ENCODE data around the gene LAMP5. TPM values are rescaled to one million over a fixed set of nuclear protein-coding genes. Genes with fewer than 3 reads are reported as not detected.

LAMP5 gene
- total RNA-seq, 1 experiment from 2014 or later, result not detected

DNA sequence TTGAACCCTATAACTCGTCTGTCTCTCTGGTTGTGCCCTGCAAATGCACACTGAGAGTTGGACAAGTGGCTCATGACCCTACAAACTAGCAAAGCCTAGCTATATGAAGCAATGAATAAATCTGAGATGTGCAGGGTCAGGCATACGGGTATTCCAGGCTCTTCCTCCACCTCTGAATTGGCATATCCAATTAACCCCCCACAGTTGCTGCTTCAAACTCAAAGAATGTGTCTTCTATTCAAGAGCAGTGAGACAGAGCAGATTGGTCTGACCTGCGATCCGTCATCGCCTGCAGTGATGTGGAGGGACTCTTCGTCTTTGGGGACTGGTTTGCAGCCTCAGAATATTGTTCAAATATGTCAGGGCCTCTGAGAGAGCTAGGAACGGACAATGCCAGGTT is 59.8 kb downstream of the LAMP5 start:
- Histone ChIP-seq H3K9me2 (replicated peaks; ENCODE audit: insufficient read depth, low read length) (no peaks in the 10 kb centered on the region), H3K36me3 (ENCODE audit: insufficient read depth, low read length) (no peaks in the 10 kb centered on the region), H3K4me1 (ENCODE audit: low read length) (no peaks in the 10 kb centered on the region), H3K79me2 (ENCODE audit: low read length) (no peaks in the 10 kb centered on the region), H3K9me3 (ENCODE audit: low read length) (no peaks in the 10 kb centered on the region), H3K9ac (ENCODE audit: low read length) (no peak overlapping the region), H3K27me3 (ENCODE audit: low read length) (no peaks in the 10 kb centered on the region), H2AFZ (ENCODE audit: low read length) (no peak overlapping the region), H3K4me3 (ENCODE audit: low read length) (no peak overlapping the region), H4K20me1 (ENCODE audit: insufficient read depth, low read depth, low read length) (no peaks in the 10 kb centered on the region), H3K4me2 (ENCODE audit: low read depth, low read length, poor library complexity, severe bottlenecking) (no peak overlapping the region), H3K27ac (ENCODE audit: low read length) (no peak overlapping the region)
- no peak for DNase-seq

DNA sequence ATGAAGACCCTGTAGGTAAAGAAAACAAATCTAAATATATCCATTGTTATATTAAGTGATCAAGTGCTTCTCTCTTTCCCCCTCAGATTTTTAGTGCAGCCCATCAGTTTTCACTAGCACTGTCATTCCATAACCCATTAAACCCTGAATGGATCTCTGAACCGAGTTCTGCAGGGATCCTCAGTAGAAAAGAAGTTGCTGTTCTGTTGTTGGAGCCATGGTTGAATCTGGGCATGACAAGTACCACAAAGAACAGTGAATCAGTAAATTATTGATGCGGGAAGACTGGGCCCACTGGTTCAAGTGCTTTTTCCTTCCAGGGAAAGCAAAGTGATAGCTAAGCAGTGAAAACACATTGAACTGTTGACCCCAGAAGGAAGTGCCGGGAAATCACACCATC is 60.4 kb downstream of the LAMP5 start:
- Histone ChIP-seq H3K4me3 (ENCODE audit: low read length) (no peak overlapping the region), H3K36me3 (ENCODE audit: insufficient read depth, low read length) (no peaks in the 10 kb centered on the region), H3K4me1 (ENCODE audit: low read length) (no peaks in the 10 kb centered on the region), H3K27ac (ENCODE audit: low read length) (no peak overlapping the region), H3K9me3 (ENCODE audit: low read length) (no peaks in the 10 kb centered on the region), H3K9ac (ENCODE audit: low read length) (no peak overlapping the region), H3K4me2 (ENCODE audit: low read depth, low read length, poor library complexity, severe bottlenecking) (no peak overlapping the region), H3K79me2 (ENCODE audit: low read length) (no peaks in the 10 kb centered on the region), H3K9me2 (replicated peaks; ENCODE audit: insufficient read depth, low read length) (no peaks in the 10 kb centered on the region), H3K27me3 (ENCODE audit: low read length) (no peaks in the 10 kb centered on the region), H2AFZ (ENCODE audit: low read length) (no peak overlapping the region), H4K20me1 (ENCODE audit: insufficient read depth, low read depth, low read length) (no peaks in the 10 kb centered on the region)
- no peak for DNase-seq

DNA sequence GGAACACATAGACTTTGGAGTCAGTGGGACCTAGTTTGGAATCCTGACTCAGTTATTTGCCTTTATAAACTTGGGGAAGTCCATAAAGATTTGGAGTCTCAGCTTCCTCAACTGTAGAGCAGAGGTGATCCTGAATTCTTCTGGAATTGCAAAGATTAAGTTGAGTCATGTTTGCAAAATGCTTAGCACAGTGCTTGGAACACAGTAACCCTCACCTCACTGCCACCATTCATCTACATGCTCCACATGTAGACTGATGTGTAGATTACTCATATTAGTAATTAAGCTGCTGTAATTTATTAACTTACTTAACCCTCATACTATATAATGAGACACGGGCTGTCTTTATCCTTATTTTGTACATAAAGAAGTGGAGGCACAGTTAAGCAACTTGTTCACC is 61.4 kb downstream of the LAMP5 start:
- no peak overlapping the region for H3K4me2 ChIP-seq (ENCODE audit: low read depth, low read length, poor library complexity, severe bottlenecking)
- no peak overlapping the region for H3K4me3 ChIP-seq (ENCODE audit: low read length)
- H3K4me1 ChIP-seq (ENCODE audit: low read length), result no peaks in the 10 kb centered on the region
- H4K20me1 ChIP-seq (ENCODE audit: insufficient read depth, low read depth, low read length), result no peaks in the 10 kb centered on the region
- no peak for DNase-seq
- no peaks in the 10 kb centered on the region for H3K36me3 ChIP-seq (ENCODE audit: insufficient read depth, low read length)
- H3K79me2 ChIP-seq (ENCODE audit: low read length), result no peaks in the 10 kb centered on the region
- no peak overlapping the region for H3K9ac ChIP-seq (ENCODE audit: low read length)
- no peak overlapping the region for H2AFZ ChIP-seq (ENCODE audit: low read length)
- no peak overlapping the region for H3K27ac ChIP-seq (ENCODE audit: low read length)
- no peaks in the 10 kb centered on the region for H3K9me3 ChIP-seq (ENCODE audit: low read length)
- no peaks in the 10 kb centered on the region for H3K27me3 ChIP-seq (ENCODE audit: low read length)
- H3K9me2 ChIP-seq (replicated peaks; ENCODE audit: insufficient read depth, low read length), result no peaks in the 10 kb centered on the region

DNA sequence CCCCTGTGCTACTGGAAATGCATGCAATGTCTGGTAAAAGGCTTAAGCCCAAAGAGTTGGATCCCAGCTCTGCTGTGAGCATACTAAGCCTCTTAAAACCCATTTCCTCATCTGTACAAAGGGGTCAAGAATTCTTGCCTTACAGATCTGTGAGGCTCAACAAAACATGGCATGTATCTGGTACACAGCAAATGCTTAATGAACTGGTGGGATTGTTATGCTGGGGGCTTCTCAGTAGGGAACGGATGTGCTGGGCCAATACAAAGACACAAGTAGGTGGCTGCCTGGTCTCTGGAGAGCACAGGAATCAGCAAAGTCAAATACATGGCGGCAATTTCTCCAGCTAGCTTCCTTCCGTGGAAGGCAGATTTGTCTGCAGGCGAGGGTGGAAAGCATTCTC is 62.3 kb downstream of the LAMP5 start:
- Histone ChIP-seq H3K4me1 (ENCODE audit: low read length) (no peaks in the 10 kb centered on the region), H3K36me3 (ENCODE audit: insufficient read depth, low read length) (no peaks in the 10 kb centered on the region), H3K4me3 (ENCODE audit: low read length) (no peak overlapping the region), H3K79me2 (ENCODE audit: low read length) (no peaks in the 10 kb centered on the region), H3K4me2 (ENCODE audit: low read depth, low read length, poor library complexity, severe bottlenecking) (no peak overlapping the region), H3K27me3 (ENCODE audit: low read length) (no peaks in the 10 kb centered on the region), H3K9me3 (ENCODE audit: low read length) (no peaks in the 10 kb centered on the region), H2AFZ (ENCODE audit: low read length) (no peak overlapping the region), H3K27ac (ENCODE audit: low read length) (no peak overlapping the region), H3K9me2 (replicated peaks; ENCODE audit: insufficient read depth, low read length) (no peaks in the 10 kb centered on the region), H3K9ac (ENCODE audit: low read length) (no peak overlapping the region), H4K20me1 (ENCODE audit: insufficient read depth, low read depth, low read length) (no peaks in the 10 kb centered on the region)
- DNase-seq, result no peak

DNA sequence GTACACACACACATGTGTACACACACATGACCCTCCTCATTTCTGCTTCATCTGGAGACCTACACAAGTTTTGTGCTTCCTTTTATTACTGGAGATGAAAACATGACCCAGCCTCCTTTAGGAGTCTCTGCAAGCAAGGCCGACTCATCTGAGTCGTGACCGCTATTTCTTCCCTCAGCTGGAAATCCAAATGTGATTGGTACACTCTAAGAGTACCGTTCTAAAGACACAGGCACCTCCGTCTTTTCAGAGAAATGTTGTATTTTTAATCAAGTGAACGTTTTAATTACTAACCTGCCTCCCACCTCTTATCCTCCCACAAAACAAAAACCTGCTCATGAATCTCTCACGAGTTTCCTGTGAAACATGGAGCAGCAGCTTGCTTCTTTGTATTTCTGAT is 63.0 kb downstream of the LAMP5 start:
- H3K4me3 ChIP-seq (ENCODE audit: low read length), result no peak overlapping the region
- H3K27ac ChIP-seq (ENCODE audit: low read length), result no peak overlapping the region
- H3K27me3 ChIP-seq (ENCODE audit: low read length), result no peaks in the 10 kb centered on the region
- no peaks in the 10 kb centered on the region for H3K9me3 ChIP-seq (ENCODE audit: low read length)
- DNase-seq, result no peak
- no peaks in the 10 kb centered on the region for H3K4me1 ChIP-seq (ENCODE audit: low read length)
- no peak overlapping the region for H2AFZ ChIP-seq (ENCODE audit: low read length)
- no peaks in the 10 kb centered on the region for H3K79me2 ChIP-seq (ENCODE audit: low read length)
- H3K9ac ChIP-seq (ENCODE audit: low read length), result no peak overlapping the region
- no peaks in the 10 kb centered on the region for H3K36me3 ChIP-seq (ENCODE audit: insufficient read depth, low read length)
- H4K20me1 ChIP-seq (ENCODE audit: insufficient read depth, low read depth, low read length), result no peaks in the 10 kb centered on the region
- H3K4me2 ChIP-seq (ENCODE audit: low read depth, low read length, poor library complexity, severe bottlenecking), result no peak overlapping the region
- no peaks in the 10 kb centered on the region for H3K9me2 ChIP-seq (replicated peaks; ENCODE audit: insufficient read depth, low read length)

DNA sequence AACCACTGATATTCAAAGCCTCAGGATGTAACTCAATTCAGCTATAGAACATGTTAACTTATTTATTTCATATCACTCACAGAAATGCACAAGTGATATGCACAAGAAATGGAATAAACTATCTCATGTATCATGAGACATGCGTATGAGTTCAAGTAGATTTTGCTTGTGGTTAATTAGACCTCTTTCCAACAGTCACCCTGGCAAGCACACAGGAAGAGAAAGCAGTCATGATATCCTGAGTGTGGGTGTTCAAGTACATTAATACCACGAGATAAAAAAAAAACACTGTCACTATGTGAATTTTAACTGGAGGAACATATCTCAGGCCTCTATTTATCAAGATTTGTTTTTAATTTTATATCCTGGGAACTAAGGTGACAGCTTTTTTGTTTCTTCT is 64.2 kb downstream of the LAMP5 start:
- no peaks in the 10 kb centered on the region for H3K36me3 ChIP-seq (ENCODE audit: insufficient read depth, low read length)
- H2AFZ ChIP-seq (ENCODE audit: low read length), result no peak overlapping the region
- DNase-seq, result no peak
- H4K20me1 ChIP-seq (ENCODE audit: insufficient read depth, low read depth, low read length), result no peaks in the 10 kb centered on the region
- H3K79me2 ChIP-seq (ENCODE audit: low read length), result no peaks in the 10 kb centered on the region
- H3K9me3 ChIP-seq (ENCODE audit: low read length), result no peaks in the 10 kb centered on the region
- H3K4me1 ChIP-seq (ENCODE audit: low read length), result no peaks in the 10 kb centered on the region
- no peak overlapping the region for H3K27ac ChIP-seq (ENCODE audit: low read length)
- H3K27me3 ChIP-seq (ENCODE audit: low read length), result no peaks in the 10 kb centered on the region
- no peak overlapping the region for H3K9ac ChIP-seq (ENCODE audit: low read length)
- no peaks in the 10 kb centered on the region for H3K9me2 ChIP-seq (replicated peaks; ENCODE audit: insufficient read depth, low read length)
- no peak overlapping the region for H3K4me2 ChIP-seq (ENCODE audit: low read depth, low read length, poor library complexity, severe bottlenecking)
- H3K4me3 ChIP-seq (ENCODE audit: low read length), result no peak overlapping the region
